Suppressor macrophage treated with lipopolysaccharide for 4 hours (primary cell): Measurements from ENCODE around the gene CDC6.

ENCODE experiments used
- DNase-seq: peaks from one replicate; pipeline ENCODE4 v3.0.0-alpha.2; 2020

The CDC6 gene

GRCh38 chr17:40341808-40342503 is 54.3 kb downstream of the CDC6 start:
- DNase-seq: no peak

- no peak for DNase-seq
These were observed 55.0 kb downstream of the CDC6 start for GRCh38 chr17:40342504-40343218.

GRCh38 chr17:40343219-40344119 is 55.8 kb downstream of the CDC6 start:
- no peak for DNase-seq

GRCh38 chr17:40344421-40345160 is 56.9 kb downstream of the CDC6 start:
- no peak for DNase-seq

GRCh38 chr17:40345161-40345993 is 57.7 kb downstream of the CDC6 start:
- DNase-seq: no peak

- DNase-seq: no peak
These were observed 58.5 kb downstream of the CDC6 start for GRCh38 chr17:40345994-40346764.

GRCh38 chr17:40346765-40347158 is 59.1 kb downstream of the CDC6 start:
- DNase-seq: no peak

GRCh38 chr17:40347319-40348135 is 59.8 kb downstream of the CDC6 start:
- no peak for DNase-seq

- DNase-seq: no peak
These were observed 60.4 kb downstream of the CDC6 start for GRCh38 chr17:40348136-40348504.

GRCh38 chr17:40348562-40349476 is 61.1 kb downstream of the CDC6 start:
- DNase-seq: no peak

- DNase-seq: no peak
These were observed 61.8 kb downstream of the CDC6 start for GRCh38 chr17:40349477-40349894.

- DNase-seq: no peak
These were observed 62.4 kb downstream of the CDC6 start for GRCh38 chr17:40349895-40350688.

GRCh38 chr17:40350689-40351358 is 63.1 kb downstream of the CDC6 start:
- no peak for DNase-seq

- DNase-seq: no peak
These were observed 63.9 kb downstream of the CDC6 start for GRCh38 chr17:40351359-40352236.

GRCh38 chr17:40352237-40352778 is 64.6 kb downstream of the CDC6 start:
- DNase-seq: no peak

- peak; percentile 60 for DNase-seq
These were observed 65.2 kb downstream of the CDC6 start for GRCh38 chr17:40352779-40353394.
